Measurements from ENCODE around the gene RSAD2.

Gene RSAD2

DNA sequence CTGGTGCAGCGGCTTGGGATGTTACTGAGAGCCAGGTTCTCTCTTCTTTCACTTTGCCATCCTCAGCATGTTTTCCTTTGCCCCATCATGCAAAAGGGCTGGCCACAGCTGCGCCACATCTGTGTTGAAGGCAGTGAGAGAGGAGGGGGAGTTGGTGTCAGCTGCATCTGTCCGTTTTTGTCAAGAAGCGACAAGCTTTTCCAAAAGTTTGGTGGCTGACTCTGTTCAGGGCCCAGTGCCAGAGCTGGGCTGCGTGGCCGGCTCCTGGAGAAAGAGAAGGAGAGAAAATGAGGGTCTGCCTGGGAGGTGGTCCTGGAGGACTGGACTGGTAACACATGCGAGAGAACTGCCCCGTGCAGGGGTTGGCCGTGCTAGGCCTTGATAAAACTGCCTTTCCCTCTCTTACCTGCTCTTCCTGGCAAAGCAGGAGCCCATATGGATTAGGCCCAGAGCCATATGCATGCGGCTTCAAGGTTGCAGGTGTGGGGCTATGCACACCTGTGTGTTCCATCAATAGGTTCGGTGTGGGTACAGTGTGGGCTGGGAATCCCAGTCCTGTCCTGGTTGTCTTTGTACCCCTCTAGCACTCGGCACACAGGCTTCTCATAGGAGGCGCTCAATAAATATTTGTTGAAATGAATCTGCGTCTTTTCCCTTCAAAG is 48.6 kb downstream of the RSAD2 start:
- H3K4me2 ChIP-seq (ENCODE audit: low read depth, low read length, poor library complexity, severe bottlenecking) = no peak overlapping the region
- TF ChIP-seq, protein P1, sequence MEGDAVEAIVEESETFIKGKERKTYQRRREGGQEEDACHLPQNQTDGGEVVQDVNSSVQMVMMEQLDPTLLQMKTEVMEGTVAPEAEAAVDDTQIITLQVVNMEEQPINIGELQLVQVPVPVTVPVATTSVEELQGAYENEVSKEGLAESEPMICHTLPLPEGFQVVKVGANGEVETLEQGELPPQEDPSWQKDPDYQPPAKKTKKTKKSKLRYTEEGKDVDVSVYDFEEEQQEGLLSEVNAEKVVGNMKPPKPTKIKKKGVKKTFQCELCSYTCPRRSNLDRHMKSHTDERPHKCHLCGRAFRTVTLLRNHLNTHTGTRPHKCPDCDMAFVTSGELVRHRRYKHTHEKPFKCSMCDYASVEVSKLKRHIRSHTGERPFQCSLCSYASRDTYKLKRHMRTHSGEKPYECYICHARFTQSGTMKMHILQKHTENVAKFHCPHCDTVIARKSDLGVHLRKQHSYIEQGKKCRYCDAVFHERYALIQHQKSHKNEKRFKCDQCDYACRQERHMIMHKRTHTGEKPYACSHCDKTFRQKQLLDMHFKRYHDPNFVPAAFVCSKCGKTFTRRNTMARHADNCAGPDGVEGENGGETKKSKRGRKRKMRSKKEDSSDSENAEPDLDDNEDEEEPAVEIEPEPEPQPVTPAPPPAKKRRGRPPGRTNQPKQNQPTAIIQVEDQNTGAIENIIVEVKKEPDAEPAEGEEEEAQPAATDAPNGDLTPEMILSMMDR (IDR thresholded peaks at IDR 0.05; ENCODE audit: insufficient read depth, low read length, poor library complexity, severe bottlenecking) = no peak
- TF ChIP-seq EZH2phosphoT487 (conservative IDR thresholded peaks at IDR 0.05; ENCODE audit: low read length) = no peak
- no peak overlapping the region for H3K4me3 ChIP-seq (ENCODE audit: insufficient read depth, low read length, poor library complexity, severe bottlenecking)
- H3K9ac ChIP-seq (ENCODE audit: low read length) = no peak overlapping the region
- no peaks in the 10 kb centered on the region for H4K20me1 ChIP-seq (ENCODE audit: low read depth, low read length)
- no peak overlapping the region for H2AFZ ChIP-seq (ENCODE audit: low read depth, low read length, severe bottlenecking)
- H3K27ac ChIP-seq (ENCODE audit: low read depth, low read length) = no peak overlapping the region
- no peaks in the 10 kb centered on the region for H3K27me3 ChIP-seq (ENCODE audit: low read length)
- no peaks in the 10 kb centered on the region for H3K9me3 ChIP-seq (ENCODE audit: insufficient read depth, low read length)
- no peaks in the 10 kb centered on the region for H3K79me2 ChIP-seq (ENCODE audit: insufficient read depth, low read length)
- H3K9me2 ChIP-seq (replicated peaks; ENCODE audit: insufficient read depth, low read length) = no peaks in the 10 kb centered on the region
- no peaks in the 10 kb centered on the region for H3F3A ChIP-seq (ENCODE audit: insufficient read depth)
- H3K36me3 ChIP-seq (ENCODE audit: low read length) = no peaks in the 10 kb centered on the region

DNA sequence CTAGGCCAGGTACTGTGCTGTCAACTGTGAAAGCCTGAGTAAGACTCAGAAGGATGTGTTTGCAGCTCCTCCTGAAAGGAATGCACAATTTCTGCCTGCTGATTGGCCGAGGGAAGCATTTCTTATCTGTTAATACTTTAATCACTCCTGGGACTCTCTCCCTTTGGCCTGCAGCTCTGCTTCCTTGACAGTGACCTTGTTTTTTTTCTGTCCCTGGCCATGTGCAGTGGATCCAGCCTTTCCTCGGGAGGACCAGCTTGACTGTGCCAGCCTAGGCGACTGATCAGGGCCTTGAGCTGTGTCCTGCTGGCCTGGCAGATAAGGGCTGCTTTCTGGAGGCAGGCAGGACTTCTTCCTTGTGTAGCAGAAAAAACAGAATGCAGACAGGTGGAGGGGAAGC is 49.6 kb downstream of the RSAD2 start:
- H3K9ac ChIP-seq (ENCODE audit: low read length) = no peak overlapping the region
- no peak for TF ChIP-seq EZH2phosphoT487 (conservative IDR thresholded peaks at IDR 0.05; ENCODE audit: low read length)
- TF ChIP-seq, protein P1 (IDR thresholded peaks at IDR 0.05; ENCODE audit: insufficient read depth, low read length, poor library complexity, severe bottlenecking) = no peak
- no peak overlapping the region for H3K4me3 ChIP-seq (ENCODE audit: insufficient read depth, low read length, poor library complexity, severe bottlenecking)
- H3K4me2 ChIP-seq (ENCODE audit: low read depth, low read length, poor library complexity, severe bottlenecking) = no peak overlapping the region
- H3K9me3 ChIP-seq (ENCODE audit: insufficient read depth, low read length) = no peaks in the 10 kb centered on the region
- no peaks in the 10 kb centered on the region for H3K36me3 ChIP-seq (ENCODE audit: low read length)
- H3K79me2 ChIP-seq (ENCODE audit: insufficient read depth, low read length) = no peaks in the 10 kb centered on the region
- no peaks in the 10 kb centered on the region for H3F3A ChIP-seq (ENCODE audit: insufficient read depth)
- H4K20me1 ChIP-seq (ENCODE audit: low read depth, low read length) = no peaks in the 10 kb centered on the region
- no peaks in the 10 kb centered on the region for H3K27me3 ChIP-seq (ENCODE audit: low read length)
- H3K27ac ChIP-seq (ENCODE audit: low read depth, low read length) = no peak overlapping the region
- no peaks in the 10 kb centered on the region for H3K9me2 ChIP-seq (replicated peaks; ENCODE audit: insufficient read depth, low read length)
- H2AFZ ChIP-seq (ENCODE audit: low read depth, low read length, severe bottlenecking) = no peak overlapping the region

- Histone ChIP-seq H4K20me1 (ENCODE audit: low read depth, low read length) (no peaks in the 10 kb centered on the region), H3K36me3 (ENCODE audit: low read length) (no peaks in the 10 kb centered on the region), H3K79me2 (ENCODE audit: insufficient read depth, low read length) (no peaks in the 10 kb centered on the region), H3K4me3 (ENCODE audit: insufficient read depth, low read length, poor library complexity, severe bottlenecking) (no peak overlapping the region), H3K27me3 (ENCODE audit: low read length) (no peaks in the 10 kb centered on the region), H3K9me3 (ENCODE audit: insufficient read depth, low read length) (no peaks in the 10 kb centered on the region), H3K4me2 (ENCODE audit: low read depth, low read length, poor library complexity, severe bottlenecking) (no peak overlapping the region), H3K9me2 (replicated peaks; ENCODE audit: insufficient read depth, low read length) (no peaks in the 10 kb centered on the region), H3F3A (ENCODE audit: insufficient read depth) (no peaks in the 10 kb centered on the region), H2AFZ (ENCODE audit: low read depth, low read length, severe bottlenecking) (no peak overlapping the region), H3K27ac (ENCODE audit: low read depth, low read length) (no peak overlapping the region), H3K9ac (ENCODE audit: low read length) (no peak overlapping the region)
- TF ChIP-seq EZH2phosphoT487 (conservative IDR thresholded peaks at IDR 0.05; ENCODE audit: low read length) = no peak
- TF ChIP-seq, protein P1 (IDR thresholded peaks at IDR 0.05; ENCODE audit: insufficient read depth, low read length, poor library complexity, severe bottlenecking) = no peak
These were observed 50.2 kb downstream of the RSAD2 start for GRCh38 chr2:6927753-6928152.
